Measurements from ENCODE around the gene IQGAP2.

Gene IQGAP2

DNA sequence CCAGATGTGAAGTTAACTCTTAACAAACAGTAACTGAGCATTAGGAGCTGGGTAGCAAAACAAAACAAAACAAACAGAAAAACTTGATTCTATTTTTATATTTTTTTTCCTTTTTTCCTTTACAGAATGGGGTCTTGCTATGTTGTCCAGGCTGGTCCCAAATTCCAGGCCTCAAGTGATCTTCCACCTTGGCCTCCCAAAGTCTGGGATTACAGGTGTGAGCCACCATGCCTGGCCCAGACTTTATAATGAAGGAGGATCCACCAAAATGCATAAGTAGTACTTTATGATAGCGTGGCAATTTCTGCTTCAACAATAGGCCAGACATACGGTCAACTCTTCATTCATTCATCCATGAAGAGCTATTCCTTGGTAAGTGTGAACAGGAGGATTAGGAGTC lies 5.9 kb upstream of the IQGAP2 start:
- Histone ChIP-seq H3K4me2 (ENCODE audit: low read depth, low read length, poor library complexity, severe bottlenecking) (no peak overlapping the region), H3F3A (ENCODE audit: low read depth) (peaks cover 6% of the 10 kb centered on the region; the same call in 1 of the 2 replicates), H3K9me2 (replicated peaks; ENCODE audit: low read depth, low read length) (no peaks in the 10 kb centered on the region), H3K79me2 (ENCODE audit: insufficient read depth, low read length) (no peaks in the 10 kb centered on the region), H3K4me3 (ENCODE audit: low read length, poor library complexity, severe bottlenecking) (no peak overlapping the region), H3K9me3 (ENCODE audit: insufficient read depth, low read depth, low read length) (no peaks in the 10 kb centered on the region), H2AFZ (ENCODE audit: low read length) (no peak overlapping the region), H3K36me3 (ENCODE audit: insufficient read depth, low read length) (no peaks in the 10 kb centered on the region), H3K4me1 (ENCODE audit: insufficient read depth, low read length, poor library complexity, severe bottlenecking) (peaks cover 45% of the 10 kb centered on the region), H4K20me1 (ENCODE audit: insufficient read depth, low read length, poor library complexity, severe bottlenecking) (no peaks in the 10 kb centered on the region), H3K27me3 (ENCODE audit: insufficient read depth, low read length, poor library complexity, severe bottlenecking) (no peaks in the 10 kb centered on the region), H3K9ac (ENCODE audit: low read depth, low read length, poor library complexity, severe bottlenecking) (no peak overlapping the region)
- TF ChIP-seq, protein P1, sequence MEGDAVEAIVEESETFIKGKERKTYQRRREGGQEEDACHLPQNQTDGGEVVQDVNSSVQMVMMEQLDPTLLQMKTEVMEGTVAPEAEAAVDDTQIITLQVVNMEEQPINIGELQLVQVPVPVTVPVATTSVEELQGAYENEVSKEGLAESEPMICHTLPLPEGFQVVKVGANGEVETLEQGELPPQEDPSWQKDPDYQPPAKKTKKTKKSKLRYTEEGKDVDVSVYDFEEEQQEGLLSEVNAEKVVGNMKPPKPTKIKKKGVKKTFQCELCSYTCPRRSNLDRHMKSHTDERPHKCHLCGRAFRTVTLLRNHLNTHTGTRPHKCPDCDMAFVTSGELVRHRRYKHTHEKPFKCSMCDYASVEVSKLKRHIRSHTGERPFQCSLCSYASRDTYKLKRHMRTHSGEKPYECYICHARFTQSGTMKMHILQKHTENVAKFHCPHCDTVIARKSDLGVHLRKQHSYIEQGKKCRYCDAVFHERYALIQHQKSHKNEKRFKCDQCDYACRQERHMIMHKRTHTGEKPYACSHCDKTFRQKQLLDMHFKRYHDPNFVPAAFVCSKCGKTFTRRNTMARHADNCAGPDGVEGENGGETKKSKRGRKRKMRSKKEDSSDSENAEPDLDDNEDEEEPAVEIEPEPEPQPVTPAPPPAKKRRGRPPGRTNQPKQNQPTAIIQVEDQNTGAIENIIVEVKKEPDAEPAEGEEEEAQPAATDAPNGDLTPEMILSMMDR (conservative IDR thresholded peaks at IDR 0.05; ENCODE audit: low read length): no peak
- no peak for TF ChIP-seq EZH2phosphoT487 (IDR thresholded peaks at IDR 0.05; ENCODE audit: borderline replicate concordance)

DNA sequence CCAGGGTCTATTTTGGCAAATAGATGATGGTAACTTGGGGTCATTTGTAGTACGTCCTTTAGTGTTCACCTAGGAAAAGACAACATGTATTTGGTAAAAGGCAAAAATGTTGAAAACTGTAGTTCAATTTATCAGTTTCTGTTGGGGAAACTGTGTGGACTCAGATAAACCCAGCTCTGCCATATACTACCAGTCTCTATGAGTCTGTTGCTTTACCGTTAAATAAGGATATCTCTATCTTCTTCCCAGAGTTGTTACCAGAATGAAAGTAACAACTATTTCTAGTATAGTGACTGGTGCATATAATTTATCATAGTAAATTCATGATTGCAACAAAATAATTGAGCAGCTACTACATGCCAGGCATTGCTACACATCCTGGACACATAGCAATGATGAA lies 3.8 kb upstream of the IQGAP2 start:
- Histone ChIP-seq H3K9ac (ENCODE audit: low read depth, low read length, poor library complexity, severe bottlenecking) (no peak overlapping the region), H3K9me2 (replicated peaks; ENCODE audit: low read depth, low read length) (no peaks in the 10 kb centered on the region), H2AFZ (ENCODE audit: low read length) (no peak overlapping the region), H3F3A (ENCODE audit: low read depth) (peaks cover 19% of the 10 kb centered on the region; the same call in 1 of the 2 replicates), H3K4me1 (ENCODE audit: insufficient read depth, low read length, poor library complexity, severe bottlenecking) (peaks cover 31% of the 10 kb centered on the region), H3K36me3 (ENCODE audit: insufficient read depth, low read length) (no peaks in the 10 kb centered on the region), H3K27me3 (ENCODE audit: insufficient read depth, low read length, poor library complexity, severe bottlenecking) (no peaks in the 10 kb centered on the region), H3K4me2 (ENCODE audit: low read depth, low read length, poor library complexity, severe bottlenecking) (no peak overlapping the region), H3K9me3 (ENCODE audit: insufficient read depth, low read depth, low read length) (no peaks in the 10 kb centered on the region), H4K20me1 (ENCODE audit: insufficient read depth, low read length, poor library complexity, severe bottlenecking) (no peaks in the 10 kb centered on the region), H3K79me2 (ENCODE audit: insufficient read depth, low read length) (no peaks in the 10 kb centered on the region), H3K4me3 (ENCODE audit: low read length, poor library complexity, severe bottlenecking) (no peak overlapping the region)
- TF ChIP-seq EZH2phosphoT487 (IDR thresholded peaks at IDR 0.05; ENCODE audit: borderline replicate concordance): no peak
- TF ChIP-seq, protein P1 (conservative IDR thresholded peaks at IDR 0.05; ENCODE audit: low read length): no peak

DNA sequence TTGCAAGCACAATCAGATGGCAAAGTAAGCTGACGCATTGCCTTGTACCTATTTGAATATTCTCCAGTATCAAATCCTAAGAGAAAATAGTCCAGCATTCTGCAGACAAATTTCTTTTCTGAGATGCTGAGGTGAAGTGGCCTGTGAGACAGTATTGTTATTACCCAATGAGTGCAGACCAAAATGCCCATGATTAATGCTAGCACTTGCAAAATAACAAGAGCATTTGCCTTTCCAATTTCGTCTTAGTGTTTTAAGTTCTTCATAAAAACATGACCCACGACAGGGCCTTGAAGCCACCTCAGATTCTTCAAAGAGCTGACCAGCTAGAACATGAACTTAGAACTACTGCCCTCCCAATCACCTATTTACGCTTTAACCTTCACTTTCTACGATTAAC lies 2.6 kb upstream of the IQGAP2 start:
- Histone ChIP-seq H3K4me1 (ENCODE audit: insufficient read depth, low read length, poor library complexity, severe bottlenecking) (peaks cover 32% of the 10 kb centered on the region), H3K4me3 (ENCODE audit: low read length, poor library complexity, severe bottlenecking) (no peak overlapping the region), H3F3A (ENCODE audit: low read depth) (peaks cover 24% of the 10 kb centered on the region; the same call in 1 of the 2 replicates), H3K4me2 (ENCODE audit: low read depth, low read length, poor library complexity, severe bottlenecking) (no peak overlapping the region), H3K9me2 (replicated peaks; ENCODE audit: low read depth, low read length) (no peaks in the 10 kb centered on the region), H3K9me3 (ENCODE audit: insufficient read depth, low read depth, low read length) (no peaks in the 10 kb centered on the region), H2AFZ (ENCODE audit: low read length) (no peak overlapping the region), H3K36me3 (ENCODE audit: insufficient read depth, low read length) (no peaks in the 10 kb centered on the region), H4K20me1 (ENCODE audit: insufficient read depth, low read length, poor library complexity, severe bottlenecking) (peaks cover 5% of the 10 kb centered on the region), H3K79me2 (ENCODE audit: insufficient read depth, low read length) (peaks cover 6% of the 10 kb centered on the region), H3K9ac (ENCODE audit: low read depth, low read length, poor library complexity, severe bottlenecking) (no peak overlapping the region), H3K27me3 (ENCODE audit: insufficient read depth, low read length, poor library complexity, severe bottlenecking) (no peaks in the 10 kb centered on the region)
- TF ChIP-seq, protein P1 (conservative IDR thresholded peaks at IDR 0.05; ENCODE audit: low read length): no peak
- no peak for TF ChIP-seq EZH2phosphoT487 (IDR thresholded peaks at IDR 0.05; ENCODE audit: borderline replicate concordance)
